Left lung (tissue), 10 donors: ENCODE data around the gene ASB2. TPM values are rescaled to one million over a fixed set of nuclear protein-coding genes. Genes with fewer than 3 reads are reported as not detected.

Experiments
- ATAC-seq: fragments of 200-7000 bp; cut with Tn5 transposase; one replicate; pipeline ENCODE4 v1.9.1; 2020; ENCODE audit warnings: moderate library complexity
- DNase-seq, 4 donors: peaks; one replicate each; pipeline ENCODE4 v3.0.0-alpha.2; 2013 to 2020
- H3K27ac ChIP-seq, 2 donors: fragments of 200-600 bp; sonication (generic) in 1 of 2; one replicate each; pipeline versions ENCODE4 v1.5.0 to v1.8.0; 2020 to 2021
- H3K27me3 ChIP-seq, 2 donors: fragments of 200-600 bp; sonication (generic) in 1 of 2; one replicate each; pipeline versions ENCODE4 v1.5.0 to v1.8.0; 2020 to 2021
- H3K36me3 ChIP-seq, 2 donors: fragments of 200-600 bp; sonication (generic) in 1 of 2; one replicate each; pipeline versions ENCODE4 v1.5.0 to v1.8.0; 2020 to 2021
- H3K4me1 ChIP-seq, 2 donors: fragments of 200-600 bp; one replicate each; pipeline ENCODE4 v1.8.0; 2021
- H3K4me3 ChIP-seq, 2 donors: fragments of 200-600 bp; sonication (generic) in 1 of 2; one replicate each; pipeline versions ENCODE4 v1.5.0 to v1.8.0; 2020 to 2021; ENCODE audit warnings: mild to moderate bottlenecking in 1 of 2
- H3K9me3 ChIP-seq, 2 donors: fragments of 200-600 bp; sonication (generic) in 1 of 2; one replicate each; pipeline versions ENCODE4 v1.5.0 to v1.8.0; 2020 to 2021
- intact Hi-C, 2 donors: fragments of 100-400 bp; cut with DNase I; formaldehyde crosslinking; loops; one replicate each; pipeline versions ENCODE4 v1.11.2 to v1.14.2; 2022
- polyA plus RNA-seq, 6 donors: library from polyadenylated mRNA; unstranded; fragments of 120-200 nt; gene quantifications; one replicate each; pipeline ENCODE4 v1.2.1, GENCODE V29; 2013; ENCODE audit not compliant: insufficient read length in 6 of 6
- total RNA-seq, 2 donors: library from RNA; stranded (reverse); fragmentation: NEBNext Ultra II Directional; extraction: Animal tissue kit (Norgen Biotek cat#: 25700); gene quantifications; one replicate each; pipeline ENCODE4 v1.2.1, GENCODE V29; 2021
- TF ChIP-seq, protein P1 (sequence below), 2 donors: fragments of 200-600 bp; sonication (generic) in 1 of 2; IDR thresholded peaks; one replicate each; pipeline versions ENCODE4 v1.5.0 to v1.8.0; 2021; ENCODE audit warnings: antibody characterized with exemption in 2 of 2
- donor health status: DM: no; HTN: yes; CAD: no.
- donor health status: DM: no; HTN: no; CAD: no.

Gene ASB2
- total and polyA plus RNA-seq, 8 donors, result 0.81 to 3.2 (median 1.6) TPM

DNA sequence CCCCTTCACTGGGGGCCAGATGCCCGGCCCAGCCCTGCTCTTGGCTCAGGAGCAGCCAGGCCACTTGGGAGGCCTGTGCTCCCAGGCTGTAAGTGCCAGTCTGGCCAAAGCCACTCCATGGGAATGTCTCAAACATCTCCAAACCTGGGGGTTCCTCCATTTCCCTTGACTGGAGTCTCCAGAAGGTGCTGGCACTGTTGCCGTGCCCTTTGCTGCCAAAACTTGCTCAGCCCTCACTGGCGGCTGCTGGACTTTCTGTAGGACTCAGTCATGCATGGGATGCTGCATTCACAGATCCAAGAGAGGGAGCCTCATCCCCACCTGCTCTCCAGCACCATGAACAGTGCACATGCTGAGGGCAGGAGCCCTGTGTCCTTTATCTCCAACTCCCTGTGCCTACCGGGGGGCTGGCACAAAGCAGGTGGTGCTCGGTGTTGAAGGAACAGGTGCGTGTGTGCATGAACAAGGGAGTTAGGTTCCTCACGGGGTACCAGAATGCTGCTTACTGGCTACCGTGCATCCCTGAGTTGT, 40.1 kb upstream of the ASB2 start:
- TF ChIP-seq, protein P1, sequence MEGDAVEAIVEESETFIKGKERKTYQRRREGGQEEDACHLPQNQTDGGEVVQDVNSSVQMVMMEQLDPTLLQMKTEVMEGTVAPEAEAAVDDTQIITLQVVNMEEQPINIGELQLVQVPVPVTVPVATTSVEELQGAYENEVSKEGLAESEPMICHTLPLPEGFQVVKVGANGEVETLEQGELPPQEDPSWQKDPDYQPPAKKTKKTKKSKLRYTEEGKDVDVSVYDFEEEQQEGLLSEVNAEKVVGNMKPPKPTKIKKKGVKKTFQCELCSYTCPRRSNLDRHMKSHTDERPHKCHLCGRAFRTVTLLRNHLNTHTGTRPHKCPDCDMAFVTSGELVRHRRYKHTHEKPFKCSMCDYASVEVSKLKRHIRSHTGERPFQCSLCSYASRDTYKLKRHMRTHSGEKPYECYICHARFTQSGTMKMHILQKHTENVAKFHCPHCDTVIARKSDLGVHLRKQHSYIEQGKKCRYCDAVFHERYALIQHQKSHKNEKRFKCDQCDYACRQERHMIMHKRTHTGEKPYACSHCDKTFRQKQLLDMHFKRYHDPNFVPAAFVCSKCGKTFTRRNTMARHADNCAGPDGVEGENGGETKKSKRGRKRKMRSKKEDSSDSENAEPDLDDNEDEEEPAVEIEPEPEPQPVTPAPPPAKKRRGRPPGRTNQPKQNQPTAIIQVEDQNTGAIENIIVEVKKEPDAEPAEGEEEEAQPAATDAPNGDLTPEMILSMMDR (IDR thresholded peaks at IDR 0.05), result no peak
- Histone ChIP-seq H3K36me3 (no peaks in the 10 kb centered on the region), H3K4me1 (no peaks in the 10 kb centered on the region), H3K27ac (no peak overlapping the region), H3K27me3 (no peaks in the 10 kb centered on the region), H3K4me3 (no peak overlapping the region), H3K9me3 (no peaks in the 10 kb centered on the region)
- intact Hi-C loops, result no loop called here
- DNase-seq (no peak), ATAC-seq (no peak)

DNA sequence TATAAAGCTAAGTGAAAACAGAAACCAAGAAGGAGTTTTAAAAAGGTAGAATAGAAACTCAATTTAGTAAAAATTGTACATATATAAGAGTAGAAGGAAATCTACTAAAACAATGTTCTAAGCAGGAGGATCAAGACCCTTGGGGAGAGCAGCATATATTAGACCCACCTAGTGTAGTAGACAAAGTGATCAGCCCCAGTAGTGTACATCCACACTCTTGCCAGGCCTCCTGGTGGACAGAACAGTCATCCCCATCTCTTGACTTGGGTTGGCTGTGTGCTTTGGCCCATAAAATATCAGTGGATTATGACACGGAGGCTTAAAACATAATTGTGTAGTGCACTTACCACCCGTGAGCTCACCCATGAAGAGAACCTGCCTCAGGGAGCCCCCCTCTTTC, 38.9 kb upstream of the ASB2 start:
- no peak for DNase-seq
- no peak overlapping the region for H3K4me3 ChIP-seq
- H3K27me3 ChIP-seq, result peaks cover 0 to 6% of the 10 kb centered on the region in 2 donors
- no peaks in the 10 kb centered on the region for H3K36me3 ChIP-seq
- no peak for ATAC-seq
- H3K9me3 ChIP-seq, result no peaks in the 10 kb centered on the region
- intact Hi-C loops, result no loop called here
- TF ChIP-seq, protein P1 (IDR thresholded peaks at IDR 0.05), result no peak
- H3K4me1 ChIP-seq, result no peaks in the 10 kb centered on the region
- no peak overlapping the region for H3K27ac ChIP-seq

DNA sequence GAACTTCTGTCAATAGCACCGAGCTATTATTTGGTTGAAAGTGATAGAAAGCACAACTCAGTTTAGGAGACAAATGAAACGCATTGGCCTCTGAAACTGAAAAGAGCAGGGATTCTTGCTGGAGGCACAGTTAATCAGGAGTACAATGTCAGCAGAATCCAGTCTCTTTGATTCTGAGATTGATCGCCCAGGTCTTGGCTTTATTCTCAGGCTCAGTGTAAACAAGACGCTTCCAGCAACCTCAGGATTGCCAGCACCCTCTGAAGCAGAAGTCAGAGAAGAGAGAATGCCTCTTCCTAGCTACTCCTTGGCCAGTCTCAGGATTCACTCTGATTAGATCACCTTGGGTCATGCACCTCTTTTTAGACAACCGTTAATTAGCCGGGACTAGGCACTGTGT, 38.0 kb upstream of the ASB2 start:
- TF ChIP-seq, protein P1 (IDR thresholded peaks at IDR 0.05), result no peak
- Histone ChIP-seq H3K27ac (no peak overlapping the region), H3K4me1 (no peaks in the 10 kb centered on the region), H3K9me3 (no peaks in the 10 kb centered on the region), H3K36me3 (no peaks in the 10 kb centered on the region), H3K27me3 (peaks cover 0 to 6% of the 10 kb centered on the region in 2 donors), H3K4me3 (no peak overlapping the region)
- ATAC-seq, result no peak
- intact Hi-C loops, result no loop called here
- DNase-seq, result no peak

DNA sequence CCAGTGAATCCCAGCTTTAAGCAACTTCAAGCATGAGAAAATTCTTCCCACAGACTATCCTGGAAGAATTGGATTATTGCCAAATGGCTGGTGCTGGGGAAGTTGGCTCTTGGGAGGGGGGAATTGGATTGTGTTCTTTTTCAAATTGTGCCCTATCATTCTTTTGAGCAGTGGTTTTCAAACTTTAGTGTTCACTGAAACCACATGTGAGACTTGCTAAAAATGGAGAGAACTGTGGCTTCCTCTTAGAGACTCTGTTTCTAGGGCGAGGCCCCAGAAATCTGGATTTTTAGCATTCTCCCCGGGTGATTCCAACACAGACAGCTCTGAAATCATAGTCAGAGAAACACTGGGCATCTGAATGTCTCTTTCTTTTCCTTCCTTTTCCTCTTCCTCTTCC, 35.4 kb upstream of the ASB2 start:
- no peaks in the 10 kb centered on the region for H3K9me3 ChIP-seq
- H3K36me3 ChIP-seq, result no peaks in the 10 kb centered on the region
- H3K4me1 ChIP-seq, result no peaks in the 10 kb centered on the region
- H3K4me3 ChIP-seq, result no peak overlapping the region
- TF ChIP-seq, protein P1 (IDR thresholded peaks at IDR 0.05), result no peak
- H3K27me3 ChIP-seq, result peaks cover 0 to 10% of the 10 kb centered on the region in 2 donors
- intact Hi-C loops, result no loop called here
- H3K27ac ChIP-seq, result no peak overlapping the region
- DNase-seq (no peak), ATAC-seq (no peak)

DNA sequence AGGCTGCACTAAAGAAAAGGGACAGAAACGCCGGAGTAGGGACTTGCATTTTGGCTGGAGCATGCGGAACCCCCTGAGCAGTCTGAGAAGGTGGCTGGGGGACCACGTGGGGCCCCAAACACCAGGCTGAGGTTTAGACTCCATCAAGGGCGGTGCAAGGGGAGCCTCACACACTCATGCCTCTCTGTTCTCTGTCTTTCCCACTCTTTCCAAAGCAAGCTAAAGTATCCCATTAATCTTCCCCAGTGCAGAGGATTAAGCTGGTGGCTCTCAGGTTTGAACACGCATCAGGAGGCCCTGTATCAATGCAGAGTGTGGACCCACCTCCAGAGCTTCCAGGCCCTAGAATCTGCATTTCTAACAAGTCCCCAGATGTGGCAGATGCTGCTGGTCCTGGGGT, 34.3 kb upstream of the ASB2 start:
- Histone ChIP-seq H3K4me1 (no peaks in the 10 kb centered on the region), H3K4me3 (no peak overlapping the region), H3K27ac (no peak overlapping the region), H3K36me3 (no peaks in the 10 kb centered on the region), H3K27me3 (peaks cover 0 to 10% of the 10 kb centered on the region in 2 donors), H3K9me3 (no peaks in the 10 kb centered on the region)
- ATAC-seq (no peak), DNase-seq (no peak)
- intact Hi-C loops, result no loop called here
- TF ChIP-seq, protein P1 (IDR thresholded peaks at IDR 0.05), result no peak
